Measurements from ENCODE around the gene SCN1A.

GRCh38 chr2:166138144-166138543 is 10.3 kb upstream of the SCN1A start:
- TF ChIP-seq EZH2 (IDR thresholded peaks at IDR 0.05; ENCODE audit: borderline replicate concordance, low read depth, low read length, poor library complexity, severe bottlenecking) (no peak), CTCF (conservative IDR thresholded peaks at IDR 0.05; ENCODE audit: low read depth, low read length) (no peak)
